LNCAP (cell line): ENCODE measurements around the gene HNRNPR.

Experiments
- TF ChIP-seq, protein P1 (sequence below): fragments of 450-650 bp; IDR thresholded peaks from 2 replicates; pipeline ENCODE4 v1.5.1; 2017; ENCODE audit warnings: mild to moderate bottlenecking

HNRNPR gene

DNA sequence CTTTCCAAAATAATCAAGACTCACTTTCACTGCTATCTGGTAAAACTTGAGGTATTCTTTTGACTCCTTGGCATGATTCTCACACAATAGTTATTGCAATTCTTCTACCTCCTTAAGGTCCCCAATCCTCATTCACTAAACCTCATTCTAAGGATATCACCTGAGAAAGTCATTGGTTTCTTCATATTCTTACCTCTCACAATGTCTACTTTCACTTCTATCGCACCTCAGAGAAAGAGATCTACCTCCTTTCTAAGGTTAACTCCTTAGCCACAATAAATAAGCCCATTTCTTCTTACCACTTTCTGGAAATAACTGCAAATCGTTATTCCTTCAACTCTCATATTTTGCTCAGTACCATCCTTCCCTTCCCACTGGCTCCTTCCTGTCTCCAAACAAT, 18.7 kb downstream of the HNRNPR start:
- TF ChIP-seq, protein P1, sequence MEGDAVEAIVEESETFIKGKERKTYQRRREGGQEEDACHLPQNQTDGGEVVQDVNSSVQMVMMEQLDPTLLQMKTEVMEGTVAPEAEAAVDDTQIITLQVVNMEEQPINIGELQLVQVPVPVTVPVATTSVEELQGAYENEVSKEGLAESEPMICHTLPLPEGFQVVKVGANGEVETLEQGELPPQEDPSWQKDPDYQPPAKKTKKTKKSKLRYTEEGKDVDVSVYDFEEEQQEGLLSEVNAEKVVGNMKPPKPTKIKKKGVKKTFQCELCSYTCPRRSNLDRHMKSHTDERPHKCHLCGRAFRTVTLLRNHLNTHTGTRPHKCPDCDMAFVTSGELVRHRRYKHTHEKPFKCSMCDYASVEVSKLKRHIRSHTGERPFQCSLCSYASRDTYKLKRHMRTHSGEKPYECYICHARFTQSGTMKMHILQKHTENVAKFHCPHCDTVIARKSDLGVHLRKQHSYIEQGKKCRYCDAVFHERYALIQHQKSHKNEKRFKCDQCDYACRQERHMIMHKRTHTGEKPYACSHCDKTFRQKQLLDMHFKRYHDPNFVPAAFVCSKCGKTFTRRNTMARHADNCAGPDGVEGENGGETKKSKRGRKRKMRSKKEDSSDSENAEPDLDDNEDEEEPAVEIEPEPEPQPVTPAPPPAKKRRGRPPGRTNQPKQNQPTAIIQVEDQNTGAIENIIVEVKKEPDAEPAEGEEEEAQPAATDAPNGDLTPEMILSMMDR = no peak

DNA sequence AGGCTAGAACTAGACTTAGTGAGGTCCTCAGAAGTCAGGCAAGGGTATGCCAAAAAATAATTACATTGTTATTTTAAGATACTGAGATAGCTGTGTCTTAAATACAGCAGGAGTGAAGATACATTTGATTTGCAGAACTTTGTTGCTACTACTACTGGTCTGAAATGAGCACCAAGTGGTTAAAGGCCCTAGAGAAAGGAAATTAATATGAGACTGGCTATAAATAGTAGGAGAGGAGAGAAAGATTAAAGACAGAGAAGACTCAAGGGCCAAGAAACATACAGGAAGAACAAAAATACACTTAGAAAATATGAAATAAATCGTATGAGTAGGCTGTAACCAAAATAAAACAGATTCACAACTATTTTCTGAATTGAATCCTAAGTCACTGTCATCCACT, 21.3 kb downstream of the HNRNPR start:
- TF ChIP-seq, protein P1 = no peak

DNA sequence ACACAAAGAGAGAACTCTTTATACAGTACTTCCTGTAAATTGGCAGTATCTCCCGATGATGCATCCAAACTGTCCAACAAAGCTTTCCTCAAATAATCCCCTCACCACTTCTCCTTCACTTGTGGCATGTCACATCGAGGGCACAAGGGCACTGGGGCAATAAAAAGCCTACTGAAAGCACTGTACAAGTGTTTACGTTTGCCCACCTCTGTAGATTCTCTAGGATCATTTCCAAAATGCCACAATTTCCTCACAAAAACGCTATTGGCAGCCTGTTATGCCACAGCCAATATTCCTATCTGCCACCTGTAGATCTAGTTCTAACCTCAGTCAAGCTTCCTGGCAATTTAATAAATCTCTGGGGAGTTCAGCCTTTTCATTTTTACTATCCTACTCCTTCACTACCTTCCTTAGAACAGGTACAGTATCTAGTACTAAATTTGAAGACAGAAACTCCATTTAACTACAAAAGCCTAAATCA, 39.9 kb downstream of the HNRNPR start:
- TF ChIP-seq, protein P1 = no peak

DNA sequence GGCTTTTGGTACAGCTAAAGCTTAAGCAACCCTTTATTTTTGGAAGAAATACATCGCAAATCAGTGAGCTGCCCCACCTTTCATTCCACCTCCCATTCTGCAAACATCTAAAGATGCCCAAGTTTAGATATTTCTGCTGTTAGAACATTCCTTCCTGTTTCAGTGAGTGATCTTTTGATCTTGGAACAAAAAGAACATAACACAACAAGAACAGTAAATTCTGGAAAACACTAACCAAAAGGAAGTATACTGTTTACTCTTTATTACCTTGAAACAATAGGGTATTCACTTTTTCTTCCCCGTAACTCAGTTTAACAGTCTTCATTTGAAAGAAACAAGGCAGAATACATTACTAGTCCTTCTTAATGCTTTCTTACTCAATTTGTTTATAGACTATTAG, 40.6 kb downstream of the HNRNPR start:
- TF ChIP-seq, protein P1 = no peak

DNA sequence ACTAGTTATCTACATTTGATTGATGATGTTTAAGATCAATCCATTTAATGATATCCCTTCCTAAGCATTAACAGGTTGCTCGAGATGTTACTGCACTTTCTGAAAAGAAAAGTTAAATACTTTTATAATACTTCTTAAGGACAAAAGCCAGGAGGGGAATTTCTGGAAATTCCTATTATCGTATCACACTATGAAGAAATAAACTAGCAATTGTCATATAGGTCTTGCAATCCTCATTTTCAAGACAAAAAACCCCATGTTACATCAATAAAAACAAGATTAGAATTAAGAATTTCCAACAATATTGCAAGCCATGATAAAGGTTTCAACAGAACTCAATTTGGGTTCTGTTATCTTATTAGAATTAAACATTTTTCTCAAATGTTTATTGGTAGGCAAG, 47.2 kb downstream of the HNRNPR start:
- TF ChIP-seq, protein P1 = no peak

DNA sequence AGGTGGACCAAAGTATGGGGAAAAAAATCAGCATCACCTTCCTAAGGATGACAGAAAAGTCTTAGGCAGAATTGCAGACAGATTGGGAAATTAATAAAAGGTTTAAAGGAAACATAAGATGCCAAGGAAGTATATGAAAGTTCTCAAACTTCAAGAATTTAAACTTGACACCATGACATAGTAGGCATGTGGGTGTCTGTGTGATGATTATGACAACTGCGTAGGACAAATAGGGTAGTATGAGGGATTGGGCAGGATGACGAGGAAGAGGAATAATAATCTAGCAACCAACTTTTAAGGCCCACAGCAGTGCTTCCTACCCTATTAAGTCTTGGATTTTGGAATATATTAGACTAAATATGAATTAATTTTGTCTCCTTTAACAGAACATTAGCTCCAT, 52.4 kb downstream of the HNRNPR start:
- TF ChIP-seq, protein P1 = no peak

DNA sequence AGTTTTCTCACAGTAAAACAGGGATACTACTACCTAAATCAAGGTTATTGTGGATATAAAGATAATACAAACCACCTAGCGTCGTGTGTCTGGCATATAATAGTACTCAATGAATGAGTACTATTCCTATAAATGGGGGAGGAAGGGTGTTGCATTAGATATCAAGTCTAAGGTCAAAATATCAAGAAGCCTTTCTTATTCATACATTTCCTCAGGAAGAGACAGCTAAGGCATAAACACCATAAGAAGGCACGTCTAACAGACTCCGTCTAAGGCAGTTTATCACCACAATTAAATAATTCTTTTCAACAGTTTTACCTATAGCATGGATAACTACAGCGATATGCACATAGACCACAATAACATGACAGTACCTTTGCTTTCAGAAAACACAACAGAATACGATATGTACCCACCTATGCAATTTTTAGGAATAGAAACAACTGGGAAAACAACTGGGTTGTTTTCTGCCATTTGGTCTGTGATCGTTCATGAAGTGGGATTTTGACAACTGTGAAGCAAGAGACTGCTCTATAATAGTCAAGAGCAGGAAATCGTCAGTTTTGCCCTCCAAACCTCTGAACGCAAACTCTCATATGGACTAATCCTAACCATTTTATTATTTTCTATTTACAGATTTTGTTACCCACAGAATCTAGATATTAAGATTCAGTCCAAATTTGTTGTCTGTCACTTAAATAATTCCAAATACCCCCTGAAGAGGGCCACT, 53.1 kb downstream of the HNRNPR start:
- TF ChIP-seq, protein P1 = no peak

DNA sequence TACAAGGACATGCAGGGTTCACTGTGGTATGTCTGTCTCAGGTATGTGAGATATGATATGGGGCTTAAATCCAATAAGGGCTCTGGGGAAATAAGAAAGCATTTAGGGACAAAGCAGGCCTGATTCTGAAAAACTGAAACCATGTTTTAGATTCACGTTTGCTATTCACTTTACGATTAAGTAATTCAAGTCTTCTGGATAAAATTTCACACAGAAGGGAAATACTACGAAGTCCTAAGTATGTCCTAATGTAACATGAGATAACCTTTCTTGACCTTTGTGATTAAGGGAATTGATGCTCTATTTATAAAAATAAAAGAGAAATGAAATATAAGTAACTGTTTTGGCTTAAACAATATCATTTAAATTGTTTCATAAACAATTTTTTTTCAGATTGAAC, 55.4 kb downstream of the HNRNPR start:
- TF ChIP-seq, protein P1 = no peak
